Measurements from ENCODE around the gene MYBL2. TPM values are rescaled to one million over a fixed set of nuclear protein-coding genes. Genes with fewer than 3 reads are reported as not detected.

Gene MYBL2
- total RNA-seq, 4 donors from 2014 or later, result not detected

- Histone ChIP-seq H3K9me3 (no peaks in the 10 kb centered on the region), H3K27ac (no peak overlapping the region), H3K4me3 (no peak overlapping the region), H3K4me1 (no peaks in the 10 kb centered on the region), H3K27me3 (no peaks in the 10 kb centered on the region), H3K36me3 (no peaks in the 10 kb centered on the region)
- WGBS, 2 donors, result 86 to 93% methylated on average over 13 to 15 of the region's 15 CpGs
- no peak for DNase-seq (ENCODE audit: low spot score in 2 of 2)
- TF ChIP-seq EP300 (IDR thresholded peaks at IDR 0.05) (no peak), POLR2A (IDR thresholded peaks at IDR 0.05) (no peak)
- TF ChIP-seq, protein P1, sequence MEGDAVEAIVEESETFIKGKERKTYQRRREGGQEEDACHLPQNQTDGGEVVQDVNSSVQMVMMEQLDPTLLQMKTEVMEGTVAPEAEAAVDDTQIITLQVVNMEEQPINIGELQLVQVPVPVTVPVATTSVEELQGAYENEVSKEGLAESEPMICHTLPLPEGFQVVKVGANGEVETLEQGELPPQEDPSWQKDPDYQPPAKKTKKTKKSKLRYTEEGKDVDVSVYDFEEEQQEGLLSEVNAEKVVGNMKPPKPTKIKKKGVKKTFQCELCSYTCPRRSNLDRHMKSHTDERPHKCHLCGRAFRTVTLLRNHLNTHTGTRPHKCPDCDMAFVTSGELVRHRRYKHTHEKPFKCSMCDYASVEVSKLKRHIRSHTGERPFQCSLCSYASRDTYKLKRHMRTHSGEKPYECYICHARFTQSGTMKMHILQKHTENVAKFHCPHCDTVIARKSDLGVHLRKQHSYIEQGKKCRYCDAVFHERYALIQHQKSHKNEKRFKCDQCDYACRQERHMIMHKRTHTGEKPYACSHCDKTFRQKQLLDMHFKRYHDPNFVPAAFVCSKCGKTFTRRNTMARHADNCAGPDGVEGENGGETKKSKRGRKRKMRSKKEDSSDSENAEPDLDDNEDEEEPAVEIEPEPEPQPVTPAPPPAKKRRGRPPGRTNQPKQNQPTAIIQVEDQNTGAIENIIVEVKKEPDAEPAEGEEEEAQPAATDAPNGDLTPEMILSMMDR (IDR thresholded peaks at IDR 0.05), result no peak
Measured at GRCh38 chr20:43711098-43711654, 44.3 kb downstream of the MYBL2 start.

DNA sequence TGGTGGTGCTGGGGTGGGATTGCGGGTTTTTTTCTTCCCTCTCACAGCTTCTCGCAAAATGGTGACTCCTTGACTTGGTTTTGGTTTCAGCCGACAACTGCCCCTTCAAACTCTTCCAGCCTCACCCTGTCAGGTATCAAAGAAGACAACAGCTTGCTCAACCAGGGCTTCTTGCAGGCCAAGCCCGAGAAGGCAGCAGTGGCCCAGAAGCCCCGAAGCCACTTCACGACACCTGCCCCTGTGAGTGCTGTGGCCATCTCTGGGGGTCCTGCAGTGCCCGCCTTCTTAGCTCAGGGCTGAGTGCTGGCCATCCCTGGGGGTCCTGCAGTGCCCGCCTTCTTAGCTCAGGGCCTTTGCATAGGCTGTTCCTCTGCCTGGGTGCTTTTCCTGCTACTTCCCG, 48.1 kb downstream of the MYBL2 start:
- TF ChIP-seq POLR2A (IDR thresholded peaks at IDR 0.05), result no peak
- TF ChIP-seq, protein P1 (IDR thresholded peaks at IDR 0.05), result no peak
- no peak for TF ChIP-seq EP300 (IDR thresholded peaks at IDR 0.05)
- no peak for DNase-seq (ENCODE audit: low spot score in 2 of 2)
- H3K27me3 ChIP-seq, result no peaks in the 10 kb centered on the region
- H3K9me3 ChIP-seq, result no peaks in the 10 kb centered on the region
- no peak overlapping the region for H3K27ac ChIP-seq
- H3K36me3 ChIP-seq, result no peaks in the 10 kb centered on the region
- no peak overlapping the region for H3K4me3 ChIP-seq
- WGBS, 2 donors, result 95 to 98% methylated on average over 9 of the region's 9 CpGs
- no peaks in the 10 kb centered on the region for H3K4me1 ChIP-seq

DNA sequence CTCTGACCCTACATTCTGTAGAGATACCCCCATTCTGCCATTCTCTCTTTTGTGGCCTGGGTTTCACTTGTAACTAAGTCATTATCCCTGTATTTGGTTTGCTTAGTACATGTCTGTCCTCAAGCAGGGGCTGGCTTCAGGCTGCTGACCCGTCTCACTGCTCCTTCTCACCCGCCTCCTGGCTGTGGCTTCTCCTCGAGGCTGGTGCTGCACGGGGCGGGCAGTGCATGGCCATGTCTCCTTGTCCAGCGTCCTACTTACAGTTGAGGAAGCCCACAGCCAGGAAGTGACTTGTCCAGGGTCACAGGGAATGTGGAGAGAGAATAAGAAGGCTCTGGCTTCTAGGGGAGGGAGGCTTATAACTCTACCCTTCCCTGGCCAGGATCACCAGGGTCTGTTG, 48.6 kb downstream of the MYBL2 start:
- Histone ChIP-seq H3K27ac (no peak overlapping the region), H3K9me3 (no peaks in the 10 kb centered on the region), H3K4me3 (no peak overlapping the region), H3K4me1 (no peaks in the 10 kb centered on the region), H3K27me3 (no peaks in the 10 kb centered on the region), H3K36me3 (no peaks in the 10 kb centered on the region)
- no peak for DNase-seq (ENCODE audit: low spot score in 2 of 2)
- 88 to 94% methylated on average over 6 of the region's 6 CpGs for WGBS, 2 donors
- no peak for TF ChIP-seq POLR2A (IDR thresholded peaks at IDR 0.05)
- no peak for TF ChIP-seq EP300 (IDR thresholded peaks at IDR 0.05)
- TF ChIP-seq, protein P1 (IDR thresholded peaks at IDR 0.05), result no peak

DNA sequence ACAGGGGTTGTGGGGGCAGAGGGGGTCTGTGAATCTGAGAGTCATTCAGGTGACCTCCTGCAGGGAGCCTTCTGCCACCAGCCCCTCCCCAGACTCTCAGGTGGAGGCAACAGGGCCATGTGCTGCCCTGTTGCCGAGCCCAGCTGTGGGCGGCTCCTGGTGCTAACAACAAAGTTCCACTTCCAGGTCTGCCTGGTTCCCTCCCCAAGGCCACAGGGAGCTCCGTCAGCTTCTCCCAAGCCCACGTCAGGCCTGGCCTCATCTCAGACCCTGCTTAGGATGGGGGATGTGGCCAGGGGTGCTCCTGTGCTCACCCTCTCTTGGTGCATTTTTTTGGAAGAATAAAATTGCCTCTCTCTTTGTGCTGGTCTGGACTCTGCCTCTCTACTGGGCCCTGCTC, 49.2 kb downstream of the MYBL2 start:
- 88 to 98% methylated on average over 4 of the region's 4 CpGs for WGBS, 2 donors
- H3K27ac ChIP-seq, result no peak overlapping the region
- H3K4me3 ChIP-seq, result no peak overlapping the region
- no peak for TF ChIP-seq EP300 (IDR thresholded peaks at IDR 0.05)
- TF ChIP-seq, protein P1 (IDR thresholded peaks at IDR 0.05), result no peak
- TF ChIP-seq POLR2A (IDR thresholded peaks at IDR 0.05), result no peak
- H3K4me1 ChIP-seq, result no peaks in the 10 kb centered on the region
- no peaks in the 10 kb centered on the region for H3K36me3 ChIP-seq
- no peaks in the 10 kb centered on the region for H3K27me3 ChIP-seq
- H3K9me3 ChIP-seq, result no peaks in the 10 kb centered on the region
- DNase-seq (ENCODE audit: low spot score in 2 of 2), result no peak

GRCh38 chr20:43716757-43717615, 50.1 kb downstream of the MYBL2 start:
- no peak for TF ChIP-seq EP300 (IDR thresholded peaks at IDR 0.05)
- TF ChIP-seq, protein P1 (IDR thresholded peaks at IDR 0.05), result no peak
- TF ChIP-seq POLR2A (IDR thresholded peaks at IDR 0.05), result no peak
- no peaks in the 10 kb centered on the region for H3K4me1 ChIP-seq
- no peaks in the 10 kb centered on the region for H3K27me3 ChIP-seq
- no peaks in the 10 kb centered on the region for H3K9me3 ChIP-seq
- no peaks in the 10 kb centered on the region for H3K36me3 ChIP-seq
- H3K27ac ChIP-seq, result no peak overlapping the region
- no peak overlapping the region for H3K4me3 ChIP-seq
- no peak for DNase-seq (ENCODE audit: low spot score in 2 of 2)
- WGBS, 2 donors, result 90 to 94% methylated on average over 12 of the region's 12 CpGs
